Measurements from ENCODE around the gene ZNF235.
A peak's percentile ranks its signal among the peaks of the same experiment; 100 is the strongest.
"Not testable (repeated sequence)": the region's sequence is repeated elsewhere in the genome, so short reads cannot be mapped to it uniquely, and the experiment has no call there.

ZNF235 gene

DNA sequence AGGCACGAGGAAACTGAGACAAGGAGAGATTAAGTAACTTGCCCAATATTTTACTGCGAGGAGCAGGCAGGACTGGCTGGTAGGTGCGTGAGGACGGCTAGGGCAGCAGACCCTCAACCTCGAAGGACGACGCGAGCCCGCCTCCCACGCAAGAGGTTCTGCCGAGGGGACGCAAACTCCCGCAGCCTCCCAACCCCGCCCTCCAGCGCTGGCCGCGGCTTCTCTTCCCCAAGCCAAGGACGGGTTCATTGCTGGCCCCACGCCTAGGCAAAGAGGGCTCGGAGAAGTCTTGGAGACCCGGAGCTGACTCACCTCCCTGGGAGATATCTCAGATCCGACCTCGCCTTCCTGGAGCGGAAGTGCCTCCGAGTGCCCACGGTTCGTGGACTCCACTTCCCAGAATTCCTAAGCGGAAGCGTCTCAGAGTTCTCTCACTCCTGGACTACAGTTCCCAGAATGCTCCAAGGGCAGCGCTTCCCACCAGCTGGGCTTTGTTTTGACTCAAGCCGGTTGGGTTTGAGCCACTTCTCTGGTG, at the start of gene ZNF235:
Gene ZNF235, minus strand, starts transcription at position 367 of the 535 bp plus-strand sequence. CDS start 1,621 bp downstream, outside the sequence.
- peak; percentile 87 for DNase-seq (ENCODE audit: low read depth)

DNA sequence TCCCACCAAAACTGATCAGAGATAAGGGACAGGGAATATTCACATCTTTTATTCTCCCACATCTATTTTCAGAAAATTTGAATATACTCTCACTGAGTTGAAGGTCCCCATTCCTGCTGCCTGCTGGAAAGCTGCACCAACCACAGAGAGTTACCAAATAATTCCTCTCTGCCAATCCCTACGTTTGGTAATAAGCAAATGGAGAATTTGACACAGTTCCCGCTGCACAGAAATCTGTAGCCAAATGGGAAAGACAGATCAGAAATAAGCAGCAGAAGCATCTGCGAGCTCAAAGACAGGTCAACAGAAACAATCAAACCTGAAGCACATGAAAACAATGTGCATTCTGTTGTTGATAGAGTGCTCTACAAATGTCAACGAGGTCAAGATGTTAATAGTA, 41.7 kb upstream of the ZNF235 start:
- DNase-seq (ENCODE audit: low read depth): no peak

DNA sequence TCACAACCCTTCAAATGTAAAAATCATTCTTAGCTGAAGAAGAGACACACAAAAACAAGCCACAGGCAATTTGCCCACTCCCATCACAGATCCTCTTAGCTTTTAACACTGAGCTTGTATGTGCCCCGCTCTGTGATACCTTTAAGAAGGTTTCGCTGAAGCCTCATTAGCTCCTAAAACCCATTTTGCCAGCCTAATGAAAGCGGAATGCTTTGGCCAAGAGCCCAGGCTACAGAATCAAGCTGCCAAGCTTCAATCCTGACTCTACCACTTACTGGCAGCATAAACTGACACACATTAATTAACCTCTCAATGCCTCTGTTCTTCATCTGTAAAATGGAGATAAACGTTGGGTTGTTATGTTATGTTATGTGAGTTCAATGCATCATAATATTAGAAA, 41.1 kb upstream of the ZNF235 start:
- DNase-seq (ENCODE audit: low read depth): no peak

DNA sequence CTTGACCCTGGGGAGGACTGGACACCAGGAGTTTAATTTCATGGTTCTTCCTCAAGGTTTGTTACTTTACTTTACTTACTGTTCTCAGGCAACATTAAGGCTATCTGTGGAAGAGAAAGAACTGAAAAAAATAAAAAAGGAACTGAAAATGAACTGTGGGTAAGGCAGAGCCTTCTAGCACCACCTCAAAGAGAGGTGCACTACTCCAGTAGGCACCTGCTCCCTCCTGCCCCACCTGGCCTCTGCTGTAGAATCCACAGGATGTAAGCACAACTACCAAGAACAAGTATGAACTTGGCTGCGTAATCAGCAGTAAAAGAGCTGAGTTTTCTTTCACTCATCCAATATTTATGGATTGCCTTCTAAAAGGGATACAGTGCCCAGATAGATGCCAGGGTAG, 39.4 kb upstream of the ZNF235 start:
- no peak for DNase-seq (ENCODE audit: low read depth)

DNA sequence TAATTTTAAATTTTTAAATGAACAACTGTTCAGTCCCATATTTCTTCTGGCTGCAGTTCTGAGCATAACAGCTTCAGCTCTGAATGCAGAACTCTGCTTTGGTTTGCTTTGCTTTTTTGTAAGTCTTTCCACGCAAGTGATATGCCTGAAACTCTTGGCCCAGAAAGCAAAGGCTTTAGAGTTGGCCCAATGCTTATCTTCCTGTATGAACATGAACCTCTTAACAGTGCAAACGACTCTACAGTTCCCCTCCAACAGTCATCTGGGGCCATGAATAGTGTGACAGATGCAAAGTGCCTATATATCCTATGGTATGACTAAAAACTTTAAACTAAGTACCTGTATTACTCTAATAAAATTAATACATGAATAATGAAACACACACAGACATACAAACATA, 37.0 kb upstream of the ZNF235 start:
- no peak for DNase-seq (ENCODE audit: low read depth)

DNA sequence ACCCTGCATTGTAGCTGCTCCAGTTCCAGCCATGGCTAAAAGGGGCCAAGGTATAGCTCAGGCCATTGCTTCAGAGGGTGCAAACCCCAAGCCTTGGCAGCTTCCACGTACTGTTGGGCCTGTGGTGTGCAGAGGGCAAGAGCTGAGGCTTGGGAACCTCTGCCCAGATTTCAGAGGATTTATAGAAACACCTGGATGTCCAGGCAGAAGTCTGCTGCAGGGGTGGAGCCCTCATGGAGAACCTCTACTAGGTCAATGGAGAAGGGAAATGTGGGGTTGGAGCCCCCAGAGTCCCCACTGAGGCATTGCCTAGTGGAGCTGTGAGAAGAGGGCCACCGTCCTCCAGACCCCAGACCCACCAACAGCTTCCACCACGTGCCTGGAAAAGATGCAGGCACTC, 29.8 kb upstream of the ZNF235 start:
- not testable (repeated sequence) for DNase-seq (ENCODE audit: low read depth)

DNA sequence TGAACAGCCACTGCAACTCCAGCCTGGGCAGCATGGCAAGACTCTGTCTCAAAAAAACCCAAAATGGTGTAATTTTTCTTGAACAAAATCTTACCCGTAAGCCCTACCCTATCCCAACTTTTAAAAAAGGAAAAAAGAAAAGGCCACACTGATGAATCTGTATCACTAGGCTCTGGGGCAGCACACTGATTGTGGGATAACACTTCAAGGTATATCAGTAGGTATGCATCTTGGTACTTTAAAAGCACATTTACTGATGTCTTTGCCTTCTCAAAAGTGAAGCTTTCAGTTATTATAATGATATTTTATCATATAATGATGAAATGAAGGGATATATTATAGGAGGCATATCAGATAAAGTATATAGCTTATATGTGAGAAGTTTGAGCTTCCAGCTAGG, 27.3 kb upstream of the ZNF235 start:
- no peak for DNase-seq (ENCODE audit: low read depth)

DNA sequence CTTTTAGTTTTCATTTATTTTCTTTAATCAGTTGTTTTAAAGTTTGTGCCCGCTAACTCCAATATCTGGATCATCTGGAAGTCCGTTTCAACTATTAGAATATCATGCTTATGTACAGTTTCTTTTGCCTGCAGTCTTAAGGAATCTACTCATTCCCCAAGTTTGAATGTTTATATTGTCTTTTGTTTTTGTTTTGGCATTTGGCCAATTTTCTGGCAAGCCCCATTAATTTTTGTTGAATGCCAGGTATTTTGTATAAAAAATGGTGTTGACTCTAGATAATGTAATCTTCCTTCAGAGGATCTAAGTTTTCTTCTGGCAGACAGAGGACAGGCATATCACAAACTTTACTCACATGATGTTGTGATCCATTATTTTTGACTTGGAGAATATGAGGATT, 11.1 kb upstream of the ZNF235 start:
- DNase-seq (ENCODE audit: low read depth): no peak

DNA sequence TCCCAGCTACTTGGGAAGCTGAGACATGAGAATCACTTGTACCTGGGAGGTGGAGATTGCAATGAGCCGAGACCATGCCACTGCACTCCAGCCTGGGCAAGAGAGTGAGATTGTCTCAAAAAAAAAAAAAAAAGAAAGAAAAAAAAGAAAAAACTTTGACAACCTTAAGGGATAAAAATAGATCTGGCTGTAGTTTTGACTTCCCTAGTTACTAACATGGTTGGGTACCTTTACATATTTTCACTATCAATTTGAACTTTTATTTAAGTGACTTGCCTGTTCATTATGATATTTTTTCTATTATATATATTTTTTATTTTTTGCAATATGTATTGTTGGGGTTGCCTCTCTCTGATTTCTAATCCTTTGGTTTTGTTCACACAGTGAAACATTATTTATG, 8.4 kb upstream of the ZNF235 start:
- DNase-seq (ENCODE audit: low read depth): no peak

DNA sequence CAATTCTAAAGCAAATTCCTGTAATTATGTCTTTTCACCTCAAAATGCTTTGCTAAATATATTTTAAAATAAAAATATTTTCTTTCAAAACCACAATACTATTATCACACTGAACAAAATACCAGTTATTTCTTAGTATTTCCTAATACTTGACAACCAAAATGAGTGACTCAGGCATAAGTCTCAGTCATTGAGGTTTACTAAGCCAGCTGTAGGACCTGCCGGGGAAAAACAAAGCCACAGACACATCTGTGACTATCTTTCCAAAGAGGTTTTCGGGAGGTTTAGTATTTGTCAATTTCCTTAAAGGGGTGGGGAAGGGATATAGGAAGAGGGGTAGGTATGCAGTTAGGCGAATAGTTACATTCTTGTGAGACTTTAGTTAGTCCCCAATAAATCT, 3.2 kb upstream of the ZNF235 start:
- no peak for DNase-seq (ENCODE audit: low read depth)

DNA sequence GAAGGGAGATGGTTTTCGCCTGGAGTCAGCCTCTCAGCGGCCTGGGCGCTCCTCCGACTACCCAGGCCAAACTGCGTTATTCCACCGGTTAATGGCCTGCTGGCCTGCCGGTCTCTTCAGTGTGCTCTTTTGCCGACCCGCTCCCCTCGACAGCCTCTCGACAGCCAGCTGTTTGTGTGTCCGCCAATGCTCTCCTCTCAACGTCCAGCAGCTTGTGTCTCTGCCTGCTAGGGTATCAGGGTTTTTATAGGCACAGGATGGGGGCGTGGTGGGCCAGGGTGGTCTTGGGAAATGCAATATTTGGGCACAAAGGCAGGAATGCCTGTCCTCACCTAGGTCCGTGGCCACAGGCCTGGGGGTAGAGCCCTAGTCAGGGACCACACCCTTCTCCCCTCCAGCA, 1.5 kb upstream of the ZNF235 start:
- DNase-seq (ENCODE audit: low read depth): no peak

DNA sequence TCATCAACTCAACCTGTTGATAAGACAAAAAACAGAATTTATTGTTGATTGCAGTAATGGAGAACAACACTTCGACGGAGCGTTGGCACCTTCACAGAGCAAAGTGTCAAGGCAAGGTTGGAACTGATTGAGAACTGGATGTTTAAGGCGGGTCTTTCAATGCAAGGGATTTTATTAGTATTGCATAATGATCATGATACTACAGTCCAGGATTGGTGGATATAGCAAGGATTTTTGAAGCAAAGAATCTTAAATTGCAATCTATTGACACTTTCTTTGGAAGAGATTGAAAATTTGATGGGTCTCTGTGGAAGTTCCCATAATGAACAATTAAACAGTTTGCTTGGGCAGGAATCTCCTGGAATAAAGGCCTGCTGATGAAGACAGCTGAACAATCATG, 632 bp upstream of the ZNF235 start:
- no peak for DNase-seq (ENCODE audit: low read depth)

DNA sequence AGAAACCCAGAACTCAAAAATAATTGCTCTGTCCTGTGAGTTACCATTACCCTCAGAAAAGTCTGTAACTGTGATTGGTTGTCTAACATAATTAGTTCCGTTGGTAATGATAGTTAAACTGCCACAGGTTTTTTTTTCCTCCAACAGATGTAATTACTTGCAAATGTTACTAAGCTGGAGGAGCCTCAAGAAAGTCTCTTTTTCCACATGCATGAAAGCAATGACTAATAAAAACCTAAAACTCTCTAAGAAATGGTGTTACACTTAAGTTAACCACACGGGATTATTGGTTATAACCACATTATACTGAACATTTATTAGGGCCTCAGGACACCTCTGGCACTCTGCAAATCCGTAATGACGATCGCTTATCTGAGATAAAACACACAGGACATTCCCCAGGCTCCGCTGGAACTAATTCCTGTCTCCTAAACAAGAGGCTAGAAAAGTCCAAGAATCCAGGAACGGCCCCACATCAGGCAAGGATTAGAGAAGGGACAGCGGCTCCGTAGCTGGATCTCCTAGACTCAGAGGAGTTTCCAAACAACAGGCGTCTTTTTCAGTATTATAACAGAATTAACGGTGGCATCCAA, 753 bp downstream of the ZNF235 start:
- no peak for DNase-seq (ENCODE audit: low read depth)

DNA sequence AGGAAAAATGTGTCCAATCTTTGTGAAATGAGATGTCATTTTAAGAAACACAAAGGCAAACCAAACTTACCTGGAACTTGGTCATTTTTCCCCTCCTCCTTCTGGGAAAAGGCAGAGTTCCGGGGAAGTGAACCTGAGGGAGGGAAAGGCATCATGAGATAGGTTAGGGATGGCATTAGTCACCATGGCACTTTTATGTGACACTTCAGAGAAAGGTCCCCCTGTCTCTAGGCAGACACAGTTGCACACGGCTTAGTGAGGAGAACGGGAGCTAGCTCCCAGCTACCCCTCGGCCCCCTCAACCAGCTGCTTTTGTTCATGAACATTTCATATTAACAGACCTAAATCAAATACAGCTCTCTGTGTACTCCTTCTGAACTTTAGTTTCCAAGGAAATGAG, 1.5 kb downstream of the ZNF235 start:
- no peak for DNase-seq (ENCODE audit: low read depth)

DNA sequence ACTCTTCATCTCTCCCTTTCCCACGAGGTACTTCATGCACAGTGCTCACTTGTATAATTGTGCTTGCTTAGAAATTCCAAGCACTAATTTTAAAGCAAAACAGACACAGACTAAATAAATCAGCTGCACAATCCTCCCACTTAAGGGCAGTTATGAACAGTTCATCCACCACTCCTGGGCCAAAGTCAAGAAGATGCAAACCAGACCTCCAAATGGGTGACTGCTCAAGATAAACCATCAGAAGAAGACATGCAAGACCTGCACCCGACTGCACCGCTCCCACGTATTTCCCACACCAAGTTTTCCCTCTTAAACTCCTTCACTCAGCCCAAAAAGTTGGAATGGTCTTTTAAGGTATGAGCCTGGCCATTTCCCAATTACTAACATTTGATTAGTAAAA, 19.9 kb downstream of the ZNF235 start:
- no peak for DNase-seq (ENCODE audit: low read depth)

DNA sequence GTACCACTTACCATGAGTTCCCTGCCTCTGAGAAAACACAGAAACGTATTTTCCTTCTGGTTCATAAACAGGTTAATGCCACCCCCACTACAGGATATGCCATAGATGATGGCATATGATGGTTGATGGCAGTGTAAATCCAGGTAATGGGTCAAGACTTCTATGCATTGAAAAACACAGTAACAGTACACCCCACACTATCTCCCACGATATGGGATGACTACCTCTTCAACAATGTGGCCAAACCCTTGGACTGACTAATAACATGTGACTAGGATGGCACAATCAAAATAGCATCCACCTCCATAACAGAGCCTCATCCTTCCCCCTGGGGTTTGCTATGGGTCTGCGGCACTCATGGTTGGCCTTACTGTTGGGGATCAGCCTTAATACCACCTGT, 22.0 kb downstream of the ZNF235 start:
- no peak for DNase-seq (ENCODE audit: low read depth)

DNA sequence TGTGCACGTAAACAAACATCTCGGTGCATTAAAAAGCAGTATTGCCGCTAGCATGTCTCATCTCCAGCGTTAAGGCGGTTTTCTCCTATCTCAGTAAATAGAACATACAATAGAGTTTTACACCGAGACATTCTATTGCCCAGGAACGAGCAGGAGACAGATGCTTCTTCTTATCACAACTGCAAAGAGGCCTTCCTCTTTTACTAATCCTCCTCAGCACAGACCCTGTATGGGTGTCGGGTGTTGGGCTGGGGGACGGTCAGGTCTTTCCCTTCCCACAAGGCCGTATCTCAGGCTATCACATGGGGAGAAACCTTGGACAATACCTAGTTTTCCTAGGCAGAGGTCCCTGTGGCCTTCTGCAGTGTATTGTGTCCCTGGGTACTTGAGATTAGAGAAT, 23.9 kb downstream of the ZNF235 start:
- peak; percentile 71 for DNase-seq (ENCODE audit: low read depth)

DNA sequence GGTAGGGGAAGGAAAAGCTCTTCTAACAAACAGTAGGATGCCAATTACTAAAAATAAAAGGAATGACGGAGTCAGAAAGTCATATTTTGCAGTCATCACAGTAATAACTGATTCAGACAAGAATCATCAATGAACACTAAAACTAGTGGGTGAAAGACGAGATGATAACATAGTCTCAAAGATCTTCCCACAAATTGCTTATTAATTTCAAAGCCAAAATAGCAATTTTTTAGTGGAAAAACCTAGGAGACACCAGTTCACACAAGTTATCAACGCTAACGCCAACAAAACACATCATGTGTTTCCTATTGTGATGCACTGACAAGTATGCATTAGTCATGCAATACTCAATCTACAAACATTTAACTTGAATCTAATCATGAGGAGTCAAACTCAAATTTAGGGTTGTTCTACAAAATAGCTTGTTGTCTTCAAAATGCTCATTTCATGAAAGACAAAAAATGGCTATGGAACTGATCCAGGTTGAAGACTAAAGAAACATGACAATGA, 26.6 kb downstream of the ZNF235 start:
- no peak for DNase-seq (ENCODE audit: low read depth)

DNA sequence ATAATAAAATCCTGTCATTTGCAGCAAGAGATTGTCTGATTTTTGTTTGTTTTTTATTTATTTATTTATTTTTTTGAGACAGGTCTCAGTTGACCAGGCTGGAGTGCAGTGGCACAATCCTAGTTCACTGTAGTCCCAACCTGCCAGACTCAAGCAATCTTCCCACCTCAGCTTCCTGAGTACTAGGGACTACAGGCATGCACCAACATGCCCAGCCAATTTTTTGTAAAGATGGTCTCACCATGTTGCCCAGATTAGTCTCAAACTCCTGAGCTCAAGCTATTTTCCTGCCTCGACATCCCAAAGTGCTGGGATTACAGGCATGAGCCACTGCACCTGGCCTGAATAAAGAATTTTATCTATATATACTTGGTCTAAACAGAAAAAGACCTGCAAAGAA, 27.5 kb downstream of the ZNF235 start:
- DNase-seq (ENCODE audit: low read depth): no peak

DNA sequence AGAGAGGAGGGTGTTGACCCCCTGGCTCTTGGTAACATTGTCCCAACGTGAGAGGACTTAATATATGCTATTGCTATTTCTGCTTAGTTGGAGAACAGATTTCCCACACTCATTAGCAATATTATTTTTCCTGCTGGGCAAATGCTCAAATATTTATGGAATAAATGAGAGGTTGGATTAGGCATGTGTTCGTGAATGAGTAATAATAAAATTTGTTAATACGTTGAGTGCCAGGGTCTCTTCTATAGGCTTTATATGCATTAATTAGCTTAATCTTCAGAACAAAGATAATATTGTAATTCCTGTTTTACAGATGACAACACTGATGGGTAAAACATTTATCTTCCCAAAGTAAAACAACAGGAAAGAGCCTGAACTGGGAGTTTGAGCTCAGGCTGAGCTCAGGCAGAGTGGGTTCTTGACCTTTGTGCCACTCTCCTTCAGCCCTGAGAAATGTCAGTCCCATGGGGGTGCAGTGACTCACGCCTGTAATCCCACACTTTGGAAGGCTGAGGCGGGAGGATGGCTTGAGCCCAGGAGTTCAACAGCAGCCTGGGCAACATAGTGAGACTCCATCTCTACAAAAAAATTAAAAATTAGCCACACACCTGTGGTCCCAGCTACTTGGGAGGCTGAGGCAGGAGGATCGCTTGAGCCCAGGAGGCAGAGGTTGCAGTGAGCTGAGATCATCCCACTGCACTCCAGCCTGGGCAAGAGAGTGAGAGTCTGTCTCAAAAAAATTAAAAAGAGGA, 44.0 kb downstream of the ZNF235 start:
- no peak for DNase-seq (ENCODE audit: low read depth)

DNA sequence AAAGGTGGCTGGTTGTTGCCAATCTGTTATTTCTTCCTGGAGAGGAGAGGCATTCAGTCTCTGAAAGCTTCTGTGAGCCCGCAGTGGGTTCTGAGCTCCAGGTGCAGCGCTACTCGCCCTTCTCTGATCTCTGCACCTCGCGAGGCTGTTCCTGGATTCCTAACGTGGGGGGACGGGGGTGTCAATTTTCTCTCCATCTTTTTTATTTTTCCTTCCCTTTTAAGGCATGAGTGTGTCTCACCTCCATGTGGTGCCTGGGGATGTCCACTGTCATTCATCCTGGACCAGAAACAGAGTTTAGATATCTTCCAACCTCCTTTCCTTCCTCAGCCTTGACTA, 44.5 kb downstream of the ZNF235 start:
- DNase-seq (ENCODE audit: low read depth): no peak

DNA sequence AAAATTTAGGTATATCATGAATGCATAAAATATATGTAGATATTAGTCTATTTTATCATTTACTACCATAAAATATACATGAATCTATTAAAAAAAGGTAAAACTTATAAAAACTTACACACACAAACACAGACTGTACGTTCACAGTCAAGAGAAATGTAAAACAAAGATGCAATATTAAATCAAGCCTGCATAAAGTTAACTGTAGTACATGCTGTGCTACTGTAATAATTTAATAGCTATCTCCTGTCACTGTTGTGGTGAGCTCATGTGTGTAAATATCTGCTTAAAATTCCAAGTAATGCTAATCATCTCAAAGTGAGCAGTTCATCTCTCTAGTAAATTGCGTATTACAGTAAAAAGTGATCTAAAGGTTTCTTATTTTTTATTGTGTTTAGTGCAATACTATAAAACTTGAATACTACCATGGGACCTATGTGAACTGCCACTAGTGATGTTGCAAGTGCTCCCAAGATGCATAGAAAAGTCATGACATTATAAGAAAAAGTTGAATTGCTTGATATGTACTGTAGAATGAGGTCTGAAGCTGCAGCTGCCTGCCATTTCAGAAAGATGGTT, 45.9 kb downstream of the ZNF235 start:
- no peak for DNase-seq (ENCODE audit: low read depth)

DNA sequence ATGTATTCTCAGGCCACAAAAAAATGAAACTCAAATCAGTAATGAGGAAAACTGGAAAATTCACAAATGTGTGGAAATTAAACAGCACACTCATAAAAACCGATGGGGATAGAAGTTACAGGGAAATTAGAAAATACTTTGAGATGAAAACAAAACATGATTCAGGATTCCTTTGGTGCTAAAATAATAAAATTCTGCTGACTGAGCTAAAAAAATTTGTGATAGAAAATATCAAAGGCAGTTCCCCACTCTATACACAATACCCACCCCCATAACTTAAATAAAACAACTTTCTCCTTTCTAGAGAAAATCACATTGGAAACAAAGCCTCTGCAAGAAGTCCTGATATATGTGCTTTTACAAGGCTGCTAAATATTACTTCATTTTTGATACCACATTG, 46.7 kb downstream of the ZNF235 start:
- no peak for DNase-seq (ENCODE audit: low read depth)

All from CMK (cell line).